B cell (primary cell): ENCODE results near the gene ULK4. TPM values are rescaled to one million over a fixed set of nuclear protein-coding genes. Genes with fewer than 3 reads are reported as not detected.

Experiments used
- ATAC-seq: fragments of 200-7000 bp; cut with Tn5 transposase; one replicate; pipeline ENCODE4 v1.10.0; 2021; ENCODE audit warnings: low read depth, mild to moderate bottlenecking, moderate number of reproducible peaks, moderate library complexity
- CTCF ChIA-PET: fragments of 350-600 bp; sonication (Branson Sonifier 250); formaldehyde crosslinking; loops from one replicate; lab custom pipeline; 2021; ENCODE audit warnings: antibody characterized with exemption, inconsistent platforms; lab: Charles Lee
- POLR2A ChIA-PET: fragments of 350-600 bp; sonication (Branson Sonifier 250); formaldehyde crosslinking; loops from one replicate; lab custom pipeline; 2021; ENCODE audit warnings: antibody characterized with exemption; lab: Charles Lee
- DNase-seq: peaks from one replicate; pipeline ENCODE4 v3.0.0; 2013
- H2AFZ ChIP-seq: 2 replicates; pipeline ENCODE4 v1.6.1; 2012; ENCODE audit warnings: mild to moderate bottlenecking, low read depth, low read length; ENCODE audit not compliant: insufficient read depth, poor library complexity, severe bottlenecking
- H3K27ac ChIP-seq, 2 donors: 1 replicate in 1 of 2; 2 replicates in 1 of 2; pipeline ENCODE4 v1.5.1; 2012 to 2013; ENCODE audit warnings: low read length in 2 of 2, mild to moderate bottlenecking in 2 of 2, moderate library complexity in 1 of 2
- H3K27me3 ChIP-seq, 4 experiments: fragments of 200-600 bp in 1 of 4; sonication (generic) in 1 of 4; replicated peaks in 1 of 4; 1 replicate in 2 of 4; 2 replicates in 2 of 4; pipeline versions ENCODE4 v1.6.1 to v1.7.0; 2013 to 2016; ENCODE audit warnings: low read length in 3 of 4, mild to moderate bottlenecking in 2 of 4, mixed read lengths in 1 of 4, moderate library complexity in 1 of 4; ENCODE audit not compliant: insufficient read depth in 4 of 4, control insufficient read depth in 3 of 4; ENCODE audit errors: control extremely low read depth in 1 of 4
- H3K36me3 ChIP-seq, 2 experiments: replicated peaks in 1 of 2; 1 replicate in 1 of 2; 2 replicates in 1 of 2; pipeline versions ENCODE4 v1.6.1 to v1.7.1; 2013; ENCODE audit warnings: low read length in 1 of 2; ENCODE audit not compliant: insufficient read depth in 2 of 2, control insufficient read depth in 1 of 2; ENCODE audit errors: control extremely low read depth in 1 of 2, extremely low read depth in 1 of 2
- H3K4me1 ChIP-seq, 2 donors: fragments of 200-600 bp in 1 of 2; sonication (generic) in 1 of 2; 1 replicate in 1 of 2; 2 replicates in 1 of 2; pipeline versions ENCODE4 v1.5.1 to v1.6.1; 2013 to 2017; ENCODE audit warnings: low read length in 2 of 2; ENCODE audit not compliant: control insufficient read depth in 2 of 2, insufficient read depth in 2 of 2
- H3K4me2 ChIP-seq: replicated peaks from 2 replicates; pipeline ENCODE3; 2012; ENCODE audit warnings: mild to moderate bottlenecking, low read depth, low read length; ENCODE audit not compliant: poor library complexity, severe bottlenecking
- H3K4me3 ChIP-seq, 5 experiments: fragments of 200-600 bp in 1 of 5; sonication (generic) in 1 of 5; 1 replicate in 3 of 5; 2 replicates in 2 of 5; pipeline versions ENCODE4 v1.5.1 to v1.7.0; 2011 to 2016; ENCODE audit warnings: low read length in 4 of 5, mild to moderate bottlenecking in 4 of 5, low read depth in 2 of 5, control low read depth in 1 of 5, moderate library complexity in 1 of 5; ENCODE audit not compliant: insufficient read depth in 1 of 5; ENCODE audit errors: control extremely low read depth in 1 of 5, extremely low read depth in 1 of 5
- H3K79me2 ChIP-seq: fragments of 200-600 bp; sonication (generic); one replicate; pipeline ENCODE4 v1.6.0; 2016; ENCODE audit warnings: low read length; ENCODE audit not compliant: control insufficient read depth, insufficient read depth
- H3K9ac ChIP-seq: fragments of 200-600 bp; sonication (generic); 2 replicates; pipeline ENCODE4 v1.6.1; 2017; ENCODE audit warnings: mild to moderate bottlenecking, low read length, moderate library complexity
- H3K9me3 ChIP-seq, 3 donors: one replicate each; pipeline versions ENCODE4 v1.6.1 to v1.7.1; 2013; ENCODE audit warnings: low read length in 2 of 3; ENCODE audit not compliant: control insufficient read depth in 2 of 3, insufficient read depth in 1 of 3; ENCODE audit errors: control extremely low read depth in 1 of 3
- H4K20me1 ChIP-seq: 2 replicates; pipeline ENCODE4 v1.6.0; 2012; ENCODE audit warnings: mild to moderate bottlenecking, low read length; ENCODE audit not compliant: insufficient read depth, control insufficient read depth, poor library complexity, severe bottlenecking
- H3K27ac Mint-ChIP-seq: one replicate; pipeline ENCODE4 v1.8.0; 2021; ENCODE audit warnings: mixed read lengths
- H3K27me3 Mint-ChIP-seq: one replicate; pipeline ENCODE4 v1.8.0; 2021; ENCODE audit warnings: mixed read lengths
- H3K4me1 Mint-ChIP-seq: one replicate; pipeline ENCODE4 v1.8.0; 2021; ENCODE audit warnings: mixed read lengths
- H3K4me3 Mint-ChIP-seq: one replicate; pipeline ENCODE4 v1.8.0; 2021; ENCODE audit warnings: mixed read lengths
- H3K9me3 Mint-ChIP-seq: one replicate; pipeline ENCODE4 v1.8.0; 2022; ENCODE audit warnings: mixed read lengths; ENCODE audit not compliant: insufficient read depth
- EZH2 ChIP-seq: IDR thresholded peaks from 2 replicates; pipeline ENCODE4 v1.6.1; 2012; ENCODE audit warnings: borderline replicate concordance, low read depth, mild to moderate bottlenecking, moderate library complexity, low read length; ENCODE audit not compliant: insufficient read depth, poor library complexity, severe bottlenecking
- WGBS: methylation state at CpG from one replicate; pipeline ENCODE4 v1.1.5; 2013; ENCODE audit warnings: missing lambda C conversion rate; ENCODE audit not compliant: insufficient coverage; 5-methylcytosine and 5-hydroxymethylcytosine counted together
- intact Hi-C: fragments of 100-400 bp; cut with micrococcal nuclease; formaldehyde crosslinking; loops from one replicate; pipeline ENCODE4 v1.10.0; 2022
- polyA plus RNA-seq: library from polyadenylated mRNA; depleted of rRNA; stranded (reverse); fragments of >200 nt; gene quantifications from 2 replicates; pipeline ENCODE4 v1.2.3, GENCODE V29; 2012
- total RNA-seq, 2 donors: library from RNA; stranded (reverse); fragments of 120-200 nt in 1 of 2; gene quantifications; 1 replicate in 1 of 2; 2 replicates in 1 of 2; pipeline versions ENCODE4 v1.2.3 to v1.2.4, GENCODE V29; 2013 to 2022
- TF ChIP-seq, protein P1 (sequence below): fragments of 200-600 bp; IDR thresholded peaks from one replicate; pipeline ENCODE4 v1.8.0; 2022; ENCODE audit warnings: antibody characterized with exemption, mild to moderate bottlenecking

The ULK4 gene
- total and polyA plus RNA-seq, 2 donors (not counting 1 experiment from before 2014, with no cell fraction given) = 5.2 to 33.7 TPM

DNA sequence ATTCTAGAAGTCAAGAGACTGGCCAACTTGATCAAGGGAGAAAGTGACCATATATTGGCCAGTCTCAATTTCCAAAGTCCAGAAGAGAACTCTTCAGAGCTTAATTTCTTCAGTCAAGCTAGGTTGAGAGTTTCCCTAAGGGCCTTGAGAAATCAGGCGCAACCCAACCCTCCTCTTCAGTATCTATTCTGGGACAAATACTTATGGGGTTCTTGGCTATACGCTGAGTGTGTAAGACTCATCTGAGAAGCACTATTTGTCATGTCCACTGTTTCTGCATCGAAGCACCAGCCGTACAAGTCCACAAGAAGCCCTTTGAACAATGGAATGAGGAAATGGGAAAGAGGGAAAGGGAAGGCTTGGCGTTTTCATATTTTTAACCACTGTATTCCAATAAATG is 383.1 kb downstream of the ULK4 start:
- no peaks in the 10 kb centered on the region for H3K36me3 ChIP-seq
- no peaks in the 10 kb centered on the region for H3K79me2 ChIP-seq
- ChIA-PET CTCF (no interaction called here), POLR2A (no interaction called here)
- no peaks in the 10 kb centered on the region for H3K27me3 ChIP-seq
- Mint-ChIP-seq H3K9me3 (no peaks in the 10 kb centered on the region), H3K4me1 (peaks cover 33% of the 10 kb centered on the region), H3K4me3 (no peak overlapping the region), H3K27ac (no peak overlapping the region), H3K27me3 (no peaks in the 10 kb centered on the region)
- H3K4me1 ChIP-seq = peaks cover 28% of the 10 kb centered on the region in 2 donors
- H4K20me1 ChIP-seq = no peaks in the 10 kb centered on the region
- H3K9me3 ChIP-seq = peaks cover 0 to 11% (median 1%) of the 10 kb centered on the region in 3 donors
- H3K9ac ChIP-seq = no peak overlapping the region
- DNase-seq (no peak), ATAC-seq (no peak)
- intact Hi-C loops = no loop called here
- WGBS = 100% methylated on average over 1 of the region's 5 CpGs
- no peak for TF ChIP-seq EZH2
- TF ChIP-seq, protein P1, sequence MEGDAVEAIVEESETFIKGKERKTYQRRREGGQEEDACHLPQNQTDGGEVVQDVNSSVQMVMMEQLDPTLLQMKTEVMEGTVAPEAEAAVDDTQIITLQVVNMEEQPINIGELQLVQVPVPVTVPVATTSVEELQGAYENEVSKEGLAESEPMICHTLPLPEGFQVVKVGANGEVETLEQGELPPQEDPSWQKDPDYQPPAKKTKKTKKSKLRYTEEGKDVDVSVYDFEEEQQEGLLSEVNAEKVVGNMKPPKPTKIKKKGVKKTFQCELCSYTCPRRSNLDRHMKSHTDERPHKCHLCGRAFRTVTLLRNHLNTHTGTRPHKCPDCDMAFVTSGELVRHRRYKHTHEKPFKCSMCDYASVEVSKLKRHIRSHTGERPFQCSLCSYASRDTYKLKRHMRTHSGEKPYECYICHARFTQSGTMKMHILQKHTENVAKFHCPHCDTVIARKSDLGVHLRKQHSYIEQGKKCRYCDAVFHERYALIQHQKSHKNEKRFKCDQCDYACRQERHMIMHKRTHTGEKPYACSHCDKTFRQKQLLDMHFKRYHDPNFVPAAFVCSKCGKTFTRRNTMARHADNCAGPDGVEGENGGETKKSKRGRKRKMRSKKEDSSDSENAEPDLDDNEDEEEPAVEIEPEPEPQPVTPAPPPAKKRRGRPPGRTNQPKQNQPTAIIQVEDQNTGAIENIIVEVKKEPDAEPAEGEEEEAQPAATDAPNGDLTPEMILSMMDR = no peak
- no peak overlapping the region for H3K4me3 ChIP-seq
- H3K27ac ChIP-seq = no peak overlapping the region
- no peak overlapping the region for H2AFZ ChIP-seq
- H3K4me2 ChIP-seq = no peak overlapping the region

DNA sequence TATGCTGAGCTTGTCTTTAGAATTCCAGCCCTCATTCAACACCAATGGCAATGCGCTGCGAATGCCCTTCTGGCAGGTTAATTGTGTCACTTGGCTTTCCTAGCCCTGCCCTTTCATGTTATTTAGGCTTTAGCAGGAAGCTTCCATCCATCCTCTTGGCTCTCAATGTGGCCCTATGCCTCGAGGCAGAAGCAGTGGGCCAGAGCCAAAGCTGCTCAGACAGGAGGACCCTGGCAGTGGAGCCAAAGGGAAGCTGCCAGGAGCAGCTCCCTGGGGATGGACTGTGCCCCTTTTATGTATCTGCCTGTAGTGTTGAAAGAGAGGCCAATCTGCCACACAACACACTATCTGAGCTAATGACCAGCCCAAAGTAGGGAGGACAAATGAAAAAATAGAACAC is 386.2 kb downstream of the ULK4 start:
- DNase-seq (no peak), ATAC-seq (no peak)
- Histone ChIP-seq H3K9ac (no peak overlapping the region), H3K9me3 (peaks cover 0 to 7% (median 1%) of the 10 kb centered on the region in 3 donors), H3K27ac (no peak overlapping the region), H3K4me2 (no peak overlapping the region), H3K4me3 (no peak overlapping the region), H3K4me1 (peaks cover 27 to 28% of the 10 kb centered on the region in 2 donors), H4K20me1 (no peaks in the 10 kb centered on the region), H3K27me3 (no peaks in the 10 kb centered on the region), H2AFZ (no peak overlapping the region), H3K36me3 (no peaks in the 10 kb centered on the region), H3K79me2 (no peaks in the 10 kb centered on the region)
- ChIA-PET CTCF (no interaction called here), POLR2A (no interaction called here)
- Mint-ChIP-seq H3K27me3 (no peaks in the 10 kb centered on the region), H3K27ac (no peak overlapping the region), H3K4me3 (no peak overlapping the region), H3K9me3 (no peaks in the 10 kb centered on the region), H3K4me1 (peaks cover 33% of the 10 kb centered on the region)
- intact Hi-C loops = no loop called here
- TF ChIP-seq, protein P1 = no peak
- TF ChIP-seq EZH2 = no peak
- WGBS = 93% methylated on average over 3 of the region's 3 CpGs
